Measurements from ENCODE around the gene DDC.
A peak's percentile ranks its signal among the peaks of the same experiment; 100 is the strongest.
"Not testable (repeated sequence)": the region's sequence is repeated elsewhere in the genome, so short reads cannot be mapped to it uniquely, and the experiment has no call there.

The DDC gene

DNA sequence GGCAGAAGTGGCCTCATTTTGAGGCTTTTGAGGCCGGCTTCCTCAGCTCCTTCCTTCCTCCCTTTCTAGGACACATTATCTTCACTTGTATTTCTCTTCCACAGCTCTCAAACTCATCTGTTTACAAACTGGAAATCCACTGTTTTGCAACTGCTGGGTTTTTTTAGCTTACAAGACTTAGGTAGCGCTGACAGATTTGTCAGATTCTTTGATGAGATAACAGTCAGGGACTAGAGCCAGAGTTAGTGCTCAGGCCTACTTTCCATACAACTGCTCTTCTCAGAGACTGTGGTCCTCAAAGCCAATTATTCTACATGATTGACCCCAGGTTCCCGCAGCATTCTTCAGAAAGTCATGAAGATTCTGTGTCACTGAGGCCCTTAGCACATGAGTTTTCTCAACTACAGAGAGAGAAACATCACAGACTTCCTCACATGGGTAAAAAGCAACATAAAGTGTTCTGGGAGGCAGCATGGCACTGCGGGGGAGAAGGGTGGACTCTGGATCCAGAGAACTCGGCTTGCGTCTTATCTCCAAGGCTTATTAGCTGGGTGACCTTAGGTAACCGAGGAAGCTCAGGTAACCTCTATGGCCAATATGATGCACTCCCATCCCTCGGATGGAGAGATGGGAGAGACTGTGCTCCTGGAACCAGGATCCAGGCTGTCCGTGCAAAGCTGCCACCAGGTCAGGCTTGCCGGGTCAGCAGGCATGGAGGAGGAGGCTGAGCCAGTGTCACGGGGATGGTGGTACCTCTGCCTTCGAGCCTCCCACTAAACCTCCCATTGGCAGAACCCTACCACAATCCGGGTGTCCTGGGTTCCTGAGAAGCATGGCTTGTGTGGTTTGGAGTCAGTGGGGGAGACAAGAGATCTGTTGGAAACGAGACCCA lies 10.5 kb downstream of the DDC start:
- DNase-seq, result no peak

DNA sequence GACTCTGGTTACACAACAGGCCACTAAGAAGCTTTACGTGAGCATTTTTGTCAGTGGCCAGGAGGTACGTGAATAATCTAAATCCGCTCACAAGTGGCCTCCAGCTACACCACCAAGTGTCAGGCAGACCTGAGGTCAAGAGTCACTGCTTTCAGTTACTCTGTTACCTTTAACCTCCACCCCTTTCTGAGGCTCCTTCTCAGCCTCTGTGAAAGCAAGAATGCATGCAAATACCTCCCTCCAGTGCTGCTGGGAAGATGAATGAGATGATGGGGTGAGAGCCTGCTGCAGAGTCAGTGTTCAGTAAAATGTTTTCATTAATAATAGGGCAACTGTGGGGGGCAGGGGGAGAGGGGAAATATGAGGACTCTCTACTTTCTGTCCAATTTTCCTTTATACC lies 11.2 kb downstream of the DDC start:
- no peak for DNase-seq

DNA sequence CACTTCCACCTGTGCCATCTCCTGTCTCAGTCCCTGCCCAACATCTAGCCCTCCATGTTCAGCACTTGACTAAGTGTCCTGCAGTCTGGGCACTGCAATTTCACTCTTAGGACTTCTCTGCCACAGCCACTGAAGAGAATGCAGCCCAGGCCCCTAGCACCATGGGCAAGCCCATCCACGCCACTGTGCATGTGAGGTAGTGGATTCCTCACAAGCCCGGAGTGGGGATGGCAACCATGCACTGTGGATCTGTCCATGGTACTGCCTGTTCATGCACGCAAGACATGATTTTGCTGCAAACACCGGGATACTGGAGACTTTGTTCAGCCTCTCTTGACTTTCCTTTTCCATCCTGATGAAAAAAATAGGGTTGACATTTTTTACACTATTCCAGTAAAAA lies 12.3 kb downstream of the DDC start:
- no peak for DNase-seq

DNA sequence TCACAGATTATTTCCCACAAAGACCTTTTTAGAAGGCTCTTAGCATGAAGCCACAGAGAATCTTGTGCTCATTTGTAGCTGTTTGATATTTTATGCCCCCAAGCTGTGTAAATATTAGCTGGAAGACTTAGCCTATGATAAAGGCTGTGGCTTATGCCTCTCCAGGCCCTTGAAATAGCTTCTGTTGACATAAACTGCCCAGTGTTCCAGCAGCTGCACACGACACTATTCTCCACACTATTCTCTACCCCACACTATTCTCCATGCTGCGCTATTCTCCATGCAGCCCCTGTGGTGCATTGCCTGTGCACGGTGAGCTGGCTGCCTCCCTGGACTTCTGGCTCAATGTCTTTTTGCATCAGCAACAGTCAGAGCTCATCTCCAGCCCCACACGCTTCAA lies 13.1 kb downstream of the DDC start:
- no peak for DNase-seq

DNA sequence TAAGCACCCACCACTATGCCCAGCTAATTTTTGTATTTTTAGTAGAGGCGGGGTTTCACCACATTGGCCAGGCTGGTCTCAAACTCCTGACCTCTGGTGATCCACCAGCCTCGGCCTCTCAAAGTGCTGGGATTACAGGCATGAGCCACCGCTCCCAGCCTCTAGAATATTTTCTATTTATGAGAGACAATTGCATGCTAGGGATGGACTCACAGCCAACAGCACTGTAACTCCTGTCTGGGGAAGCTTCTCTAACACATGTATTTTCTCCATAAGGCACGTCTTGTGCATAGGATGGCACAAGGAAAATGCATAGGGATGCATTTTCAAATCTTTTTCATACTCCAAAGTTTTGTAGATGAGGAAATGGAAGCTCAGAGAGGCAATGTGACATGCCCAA lies 19.6 kb downstream of the DDC start:
- not testable (repeated sequence) for DNase-seq

DNA sequence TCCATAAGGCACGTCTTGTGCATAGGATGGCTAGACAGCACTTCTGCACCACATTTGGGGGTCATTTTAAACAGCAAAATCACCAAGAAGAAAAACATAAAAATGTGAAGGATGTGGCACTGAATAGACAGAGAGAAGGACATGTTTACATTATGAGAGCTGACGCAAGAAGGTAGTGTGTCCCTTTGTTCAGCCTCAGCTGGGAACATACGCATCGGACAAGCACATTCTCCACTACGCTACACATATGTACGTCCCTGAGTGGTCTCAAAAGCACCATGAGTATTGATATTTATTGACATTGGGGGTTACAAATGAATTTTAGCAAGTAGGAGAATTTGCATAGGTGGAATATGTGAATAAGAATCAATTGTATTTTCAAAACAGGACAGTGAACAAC lies 20.2 kb downstream of the DDC start:
- DNase-seq, result no peak

DNA sequence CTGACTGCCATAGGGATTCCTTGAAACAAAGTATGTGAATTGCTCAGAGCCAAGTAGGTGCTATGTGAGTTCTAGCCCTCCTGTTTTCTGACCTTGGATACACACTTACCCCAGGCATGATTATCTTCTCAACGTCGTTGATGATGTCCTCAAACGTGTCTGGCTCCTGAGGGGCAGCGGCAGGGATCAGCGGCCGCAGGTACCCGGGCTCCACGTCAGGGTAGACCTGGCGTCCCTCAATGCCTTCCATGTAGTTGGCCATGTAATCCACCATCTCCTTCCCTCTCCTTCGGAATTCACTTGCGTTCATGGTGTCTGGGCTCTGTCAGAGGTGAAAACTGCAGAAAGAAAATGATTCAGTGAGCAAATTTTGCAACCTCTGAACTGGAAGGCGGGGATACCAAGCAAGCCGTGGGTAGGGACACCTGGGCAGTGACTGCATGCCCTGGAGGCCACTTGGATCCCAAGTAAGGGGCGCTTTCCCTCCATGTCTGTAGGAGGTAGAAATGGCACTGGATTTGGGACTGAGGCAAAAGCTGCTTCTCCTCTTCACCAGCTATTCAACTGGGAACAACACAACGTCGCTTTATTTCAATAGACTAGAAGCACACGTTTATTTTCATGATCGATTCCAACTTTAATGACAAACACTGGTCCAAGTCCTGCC lies 21.3 kb downstream of the DDC start:
- DNase-seq, result no peak

DNA sequence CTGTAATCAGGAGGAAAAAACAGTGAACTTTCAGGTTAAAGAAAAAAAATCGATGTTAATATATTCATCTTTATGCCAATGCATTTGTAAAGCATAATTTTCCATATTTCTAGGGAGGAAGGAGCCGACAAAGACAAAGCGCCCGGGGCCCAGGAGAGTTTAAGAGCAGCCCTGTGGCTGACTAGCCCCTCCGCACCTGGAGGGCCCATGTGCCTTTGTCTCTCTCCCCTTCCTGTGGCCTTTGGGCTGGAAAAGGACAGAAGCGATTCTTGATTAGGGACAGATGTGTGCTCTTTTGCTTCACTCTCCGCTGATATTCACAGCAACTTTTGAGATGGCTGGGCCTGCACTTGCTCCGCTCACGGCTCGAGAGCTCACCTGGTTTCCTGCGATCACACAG lies 23.1 kb downstream of the DDC start:
- DNase-seq, result no peak

DNA sequence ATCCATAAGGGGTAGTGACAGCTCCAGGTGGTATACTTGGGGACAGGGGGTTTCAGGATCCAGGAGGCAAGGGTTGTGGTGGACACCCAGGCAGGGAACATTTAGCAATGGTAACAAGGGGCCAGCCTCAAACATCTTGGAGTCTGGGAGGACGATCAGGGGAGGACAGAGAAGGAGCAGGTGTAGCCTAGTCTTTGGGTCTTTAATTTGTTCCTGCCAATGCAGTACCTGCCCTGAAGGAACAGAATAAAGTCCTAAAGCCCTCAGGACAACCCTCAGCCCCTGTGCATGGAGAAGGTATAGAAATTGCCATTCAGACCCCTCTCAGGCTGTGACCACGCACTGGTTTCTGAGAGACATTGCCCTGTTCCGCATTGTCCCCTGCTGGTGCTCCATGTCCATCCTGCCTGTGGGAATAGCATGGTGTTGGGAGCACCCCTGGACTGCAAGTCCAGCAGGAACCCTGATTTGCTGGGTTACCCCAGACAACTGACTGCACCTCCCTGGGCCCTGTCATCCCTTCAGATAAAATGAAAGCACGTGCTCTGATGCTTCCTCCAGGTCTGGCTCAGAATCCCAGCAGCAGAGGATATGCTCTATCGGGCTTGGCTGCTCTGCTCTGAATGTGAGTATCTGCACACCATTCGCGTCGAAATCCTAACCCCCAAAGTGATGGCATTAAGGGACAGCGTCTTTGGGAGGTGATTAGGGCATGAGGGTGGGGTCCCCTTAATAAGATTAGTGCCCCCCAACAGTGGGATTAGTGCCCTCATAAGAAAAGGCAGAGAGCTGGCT lies 24.2 kb downstream of the DDC start:
- DNase-seq, result no peak

DNA sequence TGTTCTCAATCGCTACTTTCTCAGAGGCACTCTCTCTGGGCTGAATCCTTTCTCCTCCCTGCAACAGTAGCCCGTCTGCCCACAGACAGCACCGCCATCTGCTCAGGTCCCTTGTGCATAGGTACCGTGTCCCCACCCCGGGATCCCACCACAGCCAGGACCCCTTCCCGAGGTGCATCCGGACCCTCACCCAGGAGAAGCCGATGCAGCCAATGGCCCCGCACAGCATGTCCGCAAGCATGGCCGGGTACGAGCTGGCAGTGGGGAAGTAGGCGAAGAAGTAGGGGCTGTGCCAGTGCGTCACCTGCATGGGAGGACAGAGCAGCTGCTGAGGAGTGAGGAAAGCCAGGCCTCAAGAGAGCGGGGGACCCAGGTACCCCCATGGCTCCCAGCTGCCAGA lies 25.5 kb downstream of the DDC start:
- no peak for DNase-seq

DNA sequence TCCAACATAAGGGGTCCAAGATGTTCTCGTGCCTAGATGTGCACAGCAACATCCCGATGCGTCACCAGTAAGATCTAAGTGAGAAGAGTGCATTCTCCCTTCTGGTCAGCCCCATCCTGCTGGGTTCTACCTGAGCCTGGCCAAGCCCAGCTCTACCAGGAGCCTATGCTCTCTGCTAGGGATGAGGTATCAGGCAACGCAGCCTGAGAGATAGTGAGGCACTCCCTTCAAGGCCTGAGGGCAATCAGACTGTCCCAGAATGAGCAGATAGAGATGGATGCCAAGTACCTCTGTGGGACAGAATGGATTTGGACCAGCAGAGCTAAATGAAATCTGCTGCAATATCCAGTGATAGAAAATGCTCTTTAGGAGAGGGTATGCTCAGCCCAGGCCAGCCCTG lies 26.7 kb downstream of the DDC start:
- DNase-seq, result no peak

DNA sequence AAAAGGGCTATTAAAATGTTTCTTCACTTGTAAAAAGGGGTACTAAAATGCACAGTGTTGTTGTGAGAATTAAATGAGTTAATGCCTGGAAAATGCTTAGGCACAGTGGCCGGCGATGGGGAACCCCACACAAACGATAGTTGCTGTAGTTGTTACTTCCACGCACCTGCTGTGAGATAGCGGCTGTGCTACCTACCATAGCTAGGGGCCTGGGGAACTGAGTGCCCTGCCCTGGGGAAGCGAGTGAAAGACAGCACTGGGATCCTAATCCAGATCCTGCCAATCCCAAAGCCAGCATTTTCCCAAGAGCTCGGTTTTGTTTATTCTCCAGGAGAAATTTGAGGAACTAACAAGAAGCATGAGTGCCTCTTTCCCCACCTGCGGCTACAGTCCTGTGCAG lies 27.8 kb downstream of the DDC start:
- DNase-seq, result no peak

DNA sequence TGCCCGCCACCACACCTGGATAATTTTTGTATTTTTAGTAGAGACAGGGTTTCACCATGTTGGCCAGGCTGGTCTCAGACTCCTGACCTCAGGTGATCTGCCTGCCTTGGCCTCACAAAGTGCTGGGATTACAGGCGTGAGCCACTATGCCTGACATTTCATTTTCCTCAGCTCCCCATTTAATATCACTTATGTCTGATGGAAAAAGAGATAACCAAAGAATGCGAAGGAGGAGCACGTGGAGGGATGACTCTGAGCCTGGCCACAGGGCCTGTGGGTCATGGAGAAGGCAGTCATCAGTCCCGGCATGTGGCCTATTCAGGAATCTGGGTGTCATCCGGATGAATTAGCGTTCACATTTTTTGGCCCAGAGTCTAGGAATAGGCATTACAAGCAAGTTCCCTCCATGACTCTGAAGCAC lies 29.9 kb downstream of the DDC start:
- DNase-seq, result not testable (repeated sequence)

DNA sequence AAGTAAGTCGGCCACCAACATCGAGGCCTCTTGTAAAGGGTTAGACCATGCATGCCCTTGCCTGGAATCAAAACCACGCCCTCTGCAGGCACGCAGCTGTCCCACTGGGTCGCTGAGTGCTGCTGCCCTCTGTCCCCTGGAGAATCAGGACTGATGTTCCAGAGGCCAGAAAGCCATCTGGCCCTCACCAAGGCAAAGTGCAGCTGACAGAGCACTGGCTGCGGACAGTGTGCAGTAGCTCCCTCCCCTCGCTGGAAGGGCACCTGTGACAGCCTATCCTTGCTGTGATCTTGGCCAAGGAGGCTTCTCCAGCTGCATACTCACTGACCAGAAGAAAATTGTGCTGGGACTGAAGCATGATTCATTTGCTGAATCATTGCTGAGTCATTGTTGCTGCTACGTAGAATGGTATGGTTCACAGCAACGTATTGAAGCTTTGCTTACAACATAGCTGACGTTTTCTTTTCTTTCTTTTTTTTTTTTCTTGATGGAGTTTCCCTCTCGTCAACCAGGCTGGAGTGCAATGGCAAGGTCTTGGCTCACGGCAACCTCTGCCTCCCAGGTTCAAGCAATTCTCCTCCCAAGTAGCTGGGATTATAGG lies 30.4 kb downstream of the DDC start:
- DNase-seq, result no peak

DNA sequence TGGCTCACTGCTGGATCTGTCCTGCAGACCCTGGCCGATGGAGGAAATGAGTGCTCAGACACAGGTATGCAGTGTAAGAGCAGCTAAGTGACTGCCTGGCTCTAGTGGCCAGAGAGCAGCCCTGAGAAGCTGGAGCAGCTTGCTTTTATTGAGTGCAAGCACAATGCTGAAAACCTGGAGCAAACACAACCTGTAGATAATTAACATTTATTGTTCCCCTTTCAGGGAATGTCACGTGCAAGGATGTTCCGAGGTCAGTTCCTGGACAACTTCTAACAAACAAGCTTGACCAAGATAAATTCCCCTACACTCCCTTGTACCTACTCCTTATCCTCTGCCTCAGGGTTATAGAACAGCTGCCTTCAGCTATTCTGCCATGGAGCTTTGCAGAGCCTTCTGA lies 31.3 kb downstream of the DDC start:
- no peak for DNase-seq

DNA sequence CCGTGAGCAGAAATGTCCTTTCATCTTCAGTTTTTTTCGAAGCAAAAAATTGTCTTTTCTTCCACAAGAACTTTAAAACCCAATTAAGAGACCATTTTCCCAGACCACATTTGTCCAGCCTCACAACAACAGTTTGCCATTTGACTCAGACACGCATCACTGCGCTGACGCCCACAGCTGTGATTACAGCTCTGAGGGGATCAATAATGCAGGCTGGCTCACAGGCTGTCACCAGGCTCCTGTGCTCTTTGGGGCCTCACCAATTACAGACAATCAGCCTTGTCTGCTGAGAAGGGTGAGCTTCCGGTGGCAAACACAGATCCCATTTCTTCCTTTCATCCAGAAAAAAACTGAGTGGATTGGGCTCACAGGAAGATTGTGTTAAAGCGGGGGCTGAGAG lies 33.3 kb downstream of the DDC start:
- peak in 1 of 2 donors; percentile 6 for DNase-seq

DNA sequence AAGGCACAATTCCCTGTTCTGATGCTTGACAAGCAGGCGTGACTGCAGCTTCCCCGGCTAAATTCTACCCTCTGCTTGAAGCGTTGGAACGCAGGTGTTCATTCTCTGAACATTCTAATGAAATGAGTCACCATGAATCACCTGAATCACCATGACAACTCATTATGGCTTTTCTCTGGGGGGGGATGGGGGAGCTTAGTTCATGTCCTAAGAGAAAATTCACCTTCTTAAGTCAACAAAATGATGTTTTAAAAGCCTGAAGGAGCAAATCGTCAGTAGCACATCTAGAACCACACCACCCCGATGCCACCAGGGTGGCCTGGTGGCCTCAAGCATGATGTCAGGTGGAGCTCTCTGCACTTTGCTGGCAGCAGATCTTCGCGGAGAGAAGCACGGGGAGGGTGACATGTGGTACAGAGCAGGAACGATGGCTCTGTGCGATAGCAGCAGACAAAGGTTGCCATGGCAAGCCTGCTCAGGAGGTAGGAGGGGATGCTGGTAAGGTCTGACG lies 33.7 kb downstream of the DDC start:
- DNase-seq, result no peak

DNA sequence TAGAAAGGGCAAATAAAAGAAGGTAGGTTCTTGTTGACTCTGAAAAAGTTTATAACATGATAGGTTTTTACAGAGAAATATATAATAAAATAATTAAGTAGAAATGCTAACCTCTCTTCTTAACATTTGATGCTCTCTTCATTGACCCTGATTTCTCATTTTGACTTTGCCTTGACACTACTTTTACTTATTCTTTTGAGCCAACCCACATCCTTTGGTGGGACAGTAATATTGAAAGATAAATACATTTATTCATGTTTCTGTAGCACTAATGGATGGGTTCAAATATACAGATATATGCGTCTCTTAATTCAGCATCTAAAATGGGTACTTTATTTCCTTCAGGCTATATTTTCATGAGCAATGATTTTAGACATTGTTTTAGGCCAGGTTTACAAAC lies 34.4 kb downstream of the DDC start:
- DNase-seq, result no peak

DNA sequence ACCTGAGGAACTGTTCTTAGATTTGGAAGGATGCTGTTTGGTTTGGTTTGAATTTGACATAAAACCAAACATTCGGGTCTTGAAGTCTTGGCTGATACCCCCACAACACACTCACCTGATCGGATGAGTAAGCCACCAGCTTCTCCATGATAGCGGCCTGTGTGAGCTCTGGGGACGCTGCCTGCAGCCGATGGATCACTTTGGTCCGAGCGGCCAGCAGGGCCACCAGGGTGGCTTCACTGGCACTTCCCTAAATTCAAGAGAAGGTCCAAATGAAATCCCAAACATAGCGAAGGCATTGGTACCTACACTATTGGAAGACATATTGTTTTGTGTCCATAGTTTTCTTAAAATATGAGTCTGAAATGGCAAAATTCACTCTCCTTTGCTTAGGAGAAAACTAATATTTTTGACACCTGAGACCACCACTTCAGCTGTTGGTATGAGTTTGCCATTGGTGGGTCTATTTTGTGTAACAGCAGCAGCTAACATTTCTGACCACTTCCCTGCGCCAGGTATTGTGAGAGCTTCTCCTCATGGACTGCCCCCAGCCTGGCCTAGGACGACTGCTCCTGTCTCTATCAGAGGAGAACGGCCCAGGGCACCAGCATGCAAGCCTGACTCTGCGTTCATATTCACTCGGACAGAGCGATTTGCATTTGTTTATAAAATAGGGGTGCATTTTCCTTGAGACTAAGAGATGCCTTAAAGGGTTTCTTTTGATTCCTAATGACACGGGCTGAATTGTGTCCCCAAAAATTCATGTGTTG lies 35.9 kb downstream of the DDC start:
- DNase-seq, result no peak

DNA sequence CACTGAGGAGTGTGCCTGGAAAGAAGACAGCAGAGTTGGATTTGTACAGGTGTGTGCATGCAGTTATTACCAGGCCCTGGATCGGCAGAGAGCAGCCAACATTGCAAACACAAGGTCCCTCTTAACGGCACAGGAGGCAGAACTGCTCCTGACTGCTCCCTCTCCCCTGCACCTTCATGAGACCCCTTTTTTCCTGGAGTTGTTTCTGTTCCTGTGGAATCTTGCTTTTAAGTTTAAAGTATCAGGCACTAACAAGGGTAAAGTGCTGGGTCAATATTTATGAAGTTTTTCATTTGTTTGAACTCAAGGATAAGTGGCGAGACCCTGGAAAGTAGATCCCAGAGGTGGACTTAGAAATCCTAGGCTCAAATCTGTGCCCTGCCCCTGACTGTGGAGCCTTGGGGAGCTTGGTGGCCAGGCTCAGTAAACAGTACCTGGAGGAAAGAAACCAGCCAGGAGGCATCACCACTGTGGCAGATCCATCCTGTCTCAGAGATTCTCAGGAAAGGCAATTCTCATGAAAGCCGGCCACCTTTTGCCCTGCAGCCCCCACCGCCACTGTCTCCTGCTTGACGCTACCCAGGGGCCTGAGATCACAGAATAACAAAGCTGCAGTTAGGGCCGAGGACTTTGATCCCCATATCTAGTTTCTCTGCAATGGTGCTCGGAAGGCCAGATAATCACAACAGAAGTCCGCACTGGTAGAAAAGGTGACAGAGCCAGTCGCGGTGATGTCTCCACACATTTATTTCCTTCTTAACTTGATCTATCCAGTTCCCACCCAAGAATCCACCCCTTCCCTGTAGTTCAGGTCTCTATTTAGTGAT lies 36.7 kb downstream of the DDC start:
- DNase-seq, result no peak

DNA sequence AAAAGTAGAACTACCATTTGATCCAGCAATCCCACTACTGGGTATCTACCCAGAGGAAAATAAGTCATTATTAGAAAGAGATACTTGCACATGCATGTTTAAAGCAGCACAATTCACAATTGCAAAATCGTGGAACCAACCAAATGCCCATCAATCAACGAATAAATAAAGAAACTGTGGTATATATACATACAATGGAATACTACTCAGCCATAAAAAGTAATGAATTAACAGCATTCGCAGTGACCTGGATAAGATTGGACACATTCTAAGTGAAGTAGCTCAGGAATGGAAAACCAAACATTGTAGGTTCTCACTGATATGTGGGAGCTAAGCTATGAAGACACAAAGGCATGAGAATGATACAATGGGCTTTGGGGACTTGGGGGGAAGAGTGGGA lies 45.9 kb downstream of the DDC start:
- not testable (repeated sequence) for DNase-seq

All from hippocampal formation (tissue), 2 donors.